Ovary (tissue), 3 donors: ENCODE results near the gene ITGA2.

Experiments used
- EP300 ChIP-seq: sonication (generic); formaldehyde crosslinking; IDR thresholded peaks from one replicate; pipeline ENCODE4 v1.6.1; 2017; ENCODE audit warnings: antibody characterized with exemption
- POLR2A ChIP-seq: fragments of 450-650 bp; IDR thresholded peaks from one replicate; pipeline ENCODE4 v1.6.1; 2017; ENCODE audit warnings: antibody characterized with exemption, mild to moderate bottlenecking, moderate library complexity
- TF ChIP-seq, protein P1 (sequence below), 3 donors: fragments of 450-650 bp in 2 of 3; fragments of 200-600 bp in 1 of 3; IDR thresholded peaks; one replicate each; pipeline versions ENCODE4 v1.5.1 to v1.8.0; 2016 to 2022; ENCODE audit warnings: antibody characterized with exemption in 3 of 3, mild to moderate bottlenecking in 1 of 3
- donor health status: DM: no; HTN: no; CAD: no.

DNA sequence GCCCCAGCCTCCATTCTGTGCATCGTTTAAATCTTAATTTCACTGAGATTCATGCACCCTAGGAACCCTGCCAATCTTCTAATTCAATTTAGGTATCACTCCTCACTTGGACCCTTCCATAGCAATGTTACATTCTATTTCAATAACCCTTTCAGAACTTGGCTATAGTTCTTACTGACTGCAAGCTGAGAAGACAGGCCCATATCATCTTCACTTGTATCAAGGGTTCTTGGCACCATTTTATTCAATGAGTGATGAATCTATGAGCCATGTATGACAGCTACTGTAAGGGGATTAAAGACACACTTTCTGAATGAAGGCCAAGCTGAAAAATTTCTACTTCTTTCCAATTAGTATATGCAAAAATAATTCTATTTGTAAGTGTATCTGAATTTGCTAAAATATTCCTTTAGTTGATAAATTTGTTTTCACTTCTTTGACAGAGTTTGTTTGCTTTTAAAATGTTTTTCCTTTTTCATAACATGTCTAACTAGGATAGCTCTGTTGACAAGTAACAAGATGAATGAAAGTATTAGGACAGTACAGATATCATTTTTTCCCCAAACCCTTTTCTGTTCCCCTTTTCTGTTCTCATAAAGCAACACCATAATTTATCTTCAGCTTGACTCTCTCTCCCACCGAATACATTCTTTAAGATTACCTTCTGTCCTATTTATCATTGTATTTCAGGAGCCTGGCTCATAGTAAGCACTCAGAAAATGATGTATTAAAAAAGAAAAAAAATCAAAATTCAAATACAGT, 9.6 kb downstream of the ITGA2 start:
- TF ChIP-seq POLR2A (no peak), EP300 (no peak)
- TF ChIP-seq, protein P1, sequence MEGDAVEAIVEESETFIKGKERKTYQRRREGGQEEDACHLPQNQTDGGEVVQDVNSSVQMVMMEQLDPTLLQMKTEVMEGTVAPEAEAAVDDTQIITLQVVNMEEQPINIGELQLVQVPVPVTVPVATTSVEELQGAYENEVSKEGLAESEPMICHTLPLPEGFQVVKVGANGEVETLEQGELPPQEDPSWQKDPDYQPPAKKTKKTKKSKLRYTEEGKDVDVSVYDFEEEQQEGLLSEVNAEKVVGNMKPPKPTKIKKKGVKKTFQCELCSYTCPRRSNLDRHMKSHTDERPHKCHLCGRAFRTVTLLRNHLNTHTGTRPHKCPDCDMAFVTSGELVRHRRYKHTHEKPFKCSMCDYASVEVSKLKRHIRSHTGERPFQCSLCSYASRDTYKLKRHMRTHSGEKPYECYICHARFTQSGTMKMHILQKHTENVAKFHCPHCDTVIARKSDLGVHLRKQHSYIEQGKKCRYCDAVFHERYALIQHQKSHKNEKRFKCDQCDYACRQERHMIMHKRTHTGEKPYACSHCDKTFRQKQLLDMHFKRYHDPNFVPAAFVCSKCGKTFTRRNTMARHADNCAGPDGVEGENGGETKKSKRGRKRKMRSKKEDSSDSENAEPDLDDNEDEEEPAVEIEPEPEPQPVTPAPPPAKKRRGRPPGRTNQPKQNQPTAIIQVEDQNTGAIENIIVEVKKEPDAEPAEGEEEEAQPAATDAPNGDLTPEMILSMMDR (IDR thresholded peaks at IDR 0.05): no peak
